ENCODE results near the gene SACM1L.

SACM1L gene, protein sequence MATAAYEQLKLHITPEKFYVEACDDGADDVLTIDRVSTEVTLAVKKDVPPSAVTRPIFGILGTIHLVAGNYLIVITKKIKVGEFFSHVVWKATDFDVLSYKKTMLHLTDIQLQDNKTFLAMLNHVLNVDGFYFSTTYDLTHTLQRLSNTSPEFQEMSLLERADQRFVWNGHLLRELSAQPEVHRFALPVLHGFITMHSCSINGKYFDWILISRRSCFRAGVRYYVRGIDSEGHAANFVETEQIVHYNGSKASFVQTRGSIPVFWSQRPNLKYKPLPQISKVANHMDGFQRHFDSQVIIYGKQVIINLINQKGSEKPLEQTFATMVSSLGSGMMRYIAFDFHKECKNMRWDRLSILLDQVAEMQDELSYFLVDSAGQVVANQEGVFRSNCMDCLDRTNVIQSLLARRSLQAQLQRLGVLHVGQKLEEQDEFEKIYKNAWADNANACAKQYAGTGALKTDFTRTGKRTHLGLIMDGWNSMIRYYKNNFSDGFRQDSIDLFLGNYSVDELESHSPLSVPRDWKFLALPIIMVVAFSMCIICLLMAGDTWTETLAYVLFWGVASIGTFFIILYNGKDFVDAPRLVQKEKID

DNA sequence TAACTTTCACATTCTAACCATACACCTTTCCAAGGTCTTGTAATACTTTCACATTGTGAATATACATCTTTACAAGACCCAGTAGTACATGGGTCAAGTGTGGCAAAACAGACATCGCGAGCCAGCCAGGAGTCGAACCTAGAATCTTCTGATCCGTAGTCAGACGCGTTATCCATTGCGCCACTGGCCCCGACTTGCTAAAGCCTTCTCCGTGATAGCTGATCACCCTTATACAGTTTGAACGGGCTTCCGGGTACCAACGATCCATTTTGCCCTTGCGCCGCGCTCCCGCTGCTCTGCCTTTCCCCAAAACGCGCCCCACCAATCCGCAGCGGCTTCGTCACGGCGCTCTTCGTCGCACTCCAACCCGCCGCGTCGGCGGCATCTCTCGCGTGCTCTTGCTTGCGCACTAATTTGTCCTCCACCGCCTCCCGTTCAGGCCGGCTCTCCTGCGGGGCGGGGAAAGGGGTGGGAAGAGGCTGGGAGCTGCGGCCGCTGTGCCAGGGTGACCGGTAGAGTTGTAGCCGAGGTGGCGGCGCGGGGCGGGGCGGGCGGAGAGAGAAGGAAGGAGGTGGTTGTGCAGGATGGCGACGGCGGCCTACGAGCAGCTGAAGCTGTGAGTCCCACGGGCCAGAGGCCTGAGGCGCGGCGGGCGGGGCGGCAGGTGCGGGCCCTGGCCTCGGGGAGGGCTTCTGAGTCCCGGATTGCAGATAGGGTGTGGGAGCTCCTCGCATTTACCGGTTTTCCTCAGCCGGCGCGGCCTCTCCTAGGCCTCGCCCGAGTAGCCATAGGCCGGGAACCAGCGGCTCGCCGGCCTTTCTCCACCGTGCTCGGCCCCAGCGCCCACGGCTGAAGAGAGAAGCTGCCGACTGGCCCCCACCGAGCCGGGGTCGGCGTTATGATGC, at the start of gene SACM1L:
Gene SACM1L, plus strand, starts transcription at position 515 of the 905 bp plus-strand sequence. Its CDS starts 70 bp downstream, at position 585.
- DNase-seq (ENCODE audit: low read depth in 2 of 2, low spot score in 1 of 2), result peak; percentile 85 to 90

DNA sequence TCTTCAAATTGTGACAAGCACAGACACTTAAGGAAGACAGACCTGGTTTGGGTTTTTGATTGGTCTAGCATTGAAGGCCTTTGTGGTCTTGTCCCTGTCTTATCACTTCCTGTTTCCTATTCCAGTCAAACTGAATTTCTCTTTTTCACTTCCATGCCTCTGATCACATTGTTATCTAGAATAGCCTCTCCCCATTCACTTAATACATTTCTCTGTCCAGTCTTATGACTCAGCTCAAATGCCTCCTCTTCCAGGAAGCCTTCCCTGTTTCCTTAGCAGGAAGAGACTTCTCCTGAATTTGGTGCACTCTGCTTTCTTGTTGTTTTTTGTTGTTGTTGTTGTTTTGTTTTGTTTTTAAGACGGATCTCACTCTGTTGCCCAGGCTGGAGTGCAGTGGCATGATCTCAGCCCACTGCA, 49.1 kb upstream of the SACM1L start:
- no peak for DNase-seq (ENCODE audit: low read depth in 2 of 2, low spot score in 1 of 2)

- DNase-seq (ENCODE audit: low read depth in 2 of 2, low spot score in 1 of 2), result no peak
These were observed 48.4 kb upstream of the SACM1L start for GRCh38 chr3:45640724-45641361.

DNA sequence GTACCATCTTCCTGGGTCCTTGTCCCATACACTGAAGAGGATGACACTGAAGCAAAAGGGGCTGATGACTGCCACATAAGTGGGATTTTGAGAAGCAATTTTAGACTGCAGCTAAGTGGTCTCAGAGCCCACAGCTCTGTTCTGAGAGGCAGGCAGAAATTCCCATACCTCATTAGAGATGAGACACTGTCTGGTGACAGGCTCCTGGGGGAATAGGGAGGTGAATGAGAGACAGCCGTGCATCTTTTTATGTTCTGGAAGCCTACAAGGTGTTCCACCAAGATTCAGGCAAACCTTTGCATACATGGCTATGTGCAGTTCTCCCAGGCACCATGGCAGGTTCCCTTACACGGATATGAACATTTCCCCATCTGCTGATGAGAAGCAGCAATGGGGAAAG, 47.4 kb upstream of the SACM1L start:
- DNase-seq (ENCODE audit: low read depth in 2 of 2, low spot score in 1 of 2), result no peak

DNA sequence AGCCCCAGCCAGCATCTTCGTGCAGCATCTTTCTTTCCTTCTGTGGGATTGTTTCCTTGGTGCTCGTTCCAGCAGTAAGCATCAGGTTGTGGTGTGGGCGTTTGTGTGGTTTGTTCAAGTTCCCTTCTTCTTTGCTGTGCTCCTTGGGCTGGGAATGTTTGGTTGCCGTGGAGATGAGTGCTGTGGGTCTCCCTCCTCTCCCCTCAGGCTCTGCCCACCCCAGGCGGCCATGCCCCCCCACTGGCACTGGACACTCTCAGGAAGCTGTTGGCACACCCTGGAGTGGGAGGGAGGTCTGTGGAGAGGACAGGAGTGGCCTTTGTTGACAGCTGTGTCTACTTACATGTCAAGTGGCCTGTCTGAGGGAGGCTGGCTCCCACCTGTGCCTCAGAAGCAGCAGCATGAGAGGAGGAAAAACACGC, 46.5 kb upstream of the SACM1L start:
- no peak for DNase-seq (ENCODE audit: low read depth in 2 of 2, low spot score in 1 of 2)

GRCh38 chr3:45644063-45644790, 45.0 kb upstream of the SACM1L start:
- DNase-seq (ENCODE audit: low read depth in 2 of 2, low spot score in 1 of 2), result no peak

DNA sequence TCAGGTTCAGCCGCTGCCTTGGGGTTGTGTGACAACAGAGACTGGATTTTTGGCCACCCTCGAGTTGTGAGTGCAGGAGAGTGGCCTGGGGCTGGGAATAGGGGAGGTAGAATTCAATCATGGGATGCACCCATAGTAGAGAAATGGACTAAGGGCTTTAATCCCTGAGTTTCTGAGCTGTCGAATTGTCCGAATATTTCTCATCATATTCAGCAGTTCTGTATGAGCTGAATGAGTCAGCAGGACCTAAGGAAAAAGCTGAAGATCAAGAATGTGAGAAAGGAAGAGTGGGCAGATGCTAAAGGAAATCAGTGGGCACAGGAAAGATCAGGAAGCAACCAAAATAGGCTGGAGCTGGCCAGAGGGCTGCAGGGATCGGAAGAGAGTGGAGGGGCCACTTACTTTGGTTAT, 44.4 kb upstream of the SACM1L start:
- DNase-seq (ENCODE audit: low read depth in 2 of 2, low spot score in 1 of 2), result no peak

GRCh38 chr3:45646051-45646585, 43.1 kb upstream of the SACM1L start:
- DNase-seq (ENCODE audit: low read depth in 2 of 2, low spot score in 1 of 2), result no peak

GRCh38 chr3:45647148-45647619, 42.0 kb upstream of the SACM1L start:
- no peak for DNase-seq (ENCODE audit: low read depth in 2 of 2, low spot score in 1 of 2)

DNA sequence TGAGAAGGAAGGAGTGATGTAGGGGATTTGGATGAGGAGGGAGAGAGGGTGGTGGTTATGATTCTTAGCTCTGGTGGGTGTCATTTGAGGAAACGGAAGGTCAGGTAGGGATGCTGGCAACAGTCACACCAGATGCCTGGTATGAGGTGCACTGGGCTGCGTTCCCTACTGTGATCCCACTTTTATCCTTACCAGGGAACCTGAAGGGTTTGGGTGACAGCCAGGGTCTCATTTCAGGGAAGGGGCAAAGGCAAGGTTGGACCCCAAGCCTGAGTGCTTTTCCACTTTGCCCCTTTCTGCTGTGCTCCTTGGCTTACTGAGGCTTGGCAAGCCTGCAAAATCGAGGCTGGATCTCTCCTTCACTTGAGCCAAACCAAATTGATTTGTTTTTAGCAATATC, 36.0 kb upstream of the SACM1L start:
- no peak for DNase-seq (ENCODE audit: low read depth in 2 of 2, low spot score in 1 of 2)

GRCh38 chr3:45654397-45654944, 34.7 kb upstream of the SACM1L start:
- no peak for DNase-seq (ENCODE audit: low read depth in 2 of 2, low spot score in 1 of 2)

GRCh38 chr3:45655906-45656305, 33.3 kb upstream of the SACM1L start:
- no peak for DNase-seq (ENCODE audit: low read depth in 2 of 2, low spot score in 1 of 2)

GRCh38 chr3:45656575-45657363, 32.4 kb upstream of the SACM1L start:
- peak; percentile 62 to 73 for DNase-seq (ENCODE audit: low read depth in 2 of 2, low spot score in 1 of 2)

- DNase-seq (ENCODE audit: low read depth in 2 of 2, low spot score in 1 of 2), result no peak
These were observed 31.3 kb upstream of the SACM1L start for GRCh38 chr3:45657853-45658252.

DNA sequence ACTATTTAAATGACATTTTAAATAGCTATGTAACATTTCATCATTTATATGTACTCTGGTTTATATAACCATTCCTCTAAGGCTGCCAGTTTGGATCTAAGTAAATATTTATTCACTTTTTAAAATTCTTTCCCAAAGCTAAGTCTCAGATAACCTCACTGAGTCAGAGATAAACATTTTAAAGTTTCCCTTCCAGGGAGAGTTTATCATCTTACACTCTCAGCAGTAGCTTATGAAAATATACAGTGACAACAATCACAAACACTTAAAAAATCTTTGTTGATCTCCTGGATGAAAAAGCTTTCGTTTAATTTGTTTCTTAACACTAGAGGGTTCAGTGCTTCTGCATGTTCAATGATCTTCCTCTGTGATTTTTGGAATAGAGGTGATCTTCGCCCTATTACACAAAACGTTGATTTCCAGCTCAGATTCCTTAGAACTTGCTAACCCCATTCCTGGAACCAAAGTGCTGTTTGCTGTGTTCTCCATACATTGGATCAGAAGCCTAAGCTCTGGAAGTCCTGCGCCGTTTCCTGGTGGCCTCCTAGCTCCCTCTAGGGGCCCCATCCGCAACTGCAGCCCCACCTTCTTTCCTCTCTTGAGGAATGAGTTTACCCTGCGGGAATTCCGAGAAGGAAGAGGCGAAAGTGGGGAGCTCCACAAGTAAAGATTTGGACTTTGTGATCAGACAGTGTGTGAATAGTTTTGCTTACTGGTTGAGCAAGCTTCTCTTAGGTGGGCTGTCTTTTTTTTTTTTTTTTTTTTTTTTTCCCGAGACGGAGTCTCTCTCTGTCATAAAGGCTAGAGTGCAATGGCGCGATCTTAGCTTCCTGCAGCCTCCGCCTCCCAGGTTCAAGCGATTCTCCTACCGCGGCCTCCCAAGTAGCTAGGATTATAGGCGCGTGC, 29.3 kb upstream of the SACM1L start:
- no peak for DNase-seq (ENCODE audit: low read depth in 2 of 2, low spot score in 1 of 2)

- DNase-seq (ENCODE audit: low read depth in 2 of 2, low spot score in 1 of 2), result no peak
These were observed 28.7 kb upstream of the SACM1L start for GRCh38 chr3:45660567-45660901.

DNA sequence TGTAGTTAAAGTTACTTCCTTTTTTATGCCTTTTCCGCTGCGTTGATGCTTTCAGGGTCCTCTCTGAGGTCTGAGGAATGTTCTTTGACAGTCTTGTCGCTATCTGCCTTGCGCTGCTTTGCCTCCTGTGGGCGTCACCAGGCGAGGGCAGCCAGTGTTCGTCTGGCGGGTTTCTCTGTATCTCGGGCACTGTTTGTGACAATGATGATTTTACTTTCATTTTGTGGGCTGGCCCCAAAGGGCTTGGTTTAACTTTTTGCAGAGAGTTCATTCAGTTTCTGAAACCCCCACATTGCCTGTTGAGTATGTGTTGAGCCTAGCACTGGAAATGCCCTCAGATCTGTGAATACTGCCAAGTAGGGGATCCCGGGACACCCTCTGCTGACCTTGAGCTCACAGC, 24.6 kb upstream of the SACM1L start:
- peak; percentile 45 to 50 for DNase-seq (ENCODE audit: low read depth in 2 of 2, low spot score in 1 of 2)

GRCh38 chr3:45665101-45665572, 24.1 kb upstream of the SACM1L start:
- no peak for DNase-seq (ENCODE audit: low read depth in 2 of 2, low spot score in 1 of 2)
